CD4-positive, alpha-beta T cell treated with Interferon gamma for 1 hour (primary cell): Measurements from ENCODE around the gene ATG5.
"Not testable (repeated sequence)": the region's sequence is repeated elsewhere in the genome, so short reads cannot be mapped to it uniquely, and the experiment has no call there.

Experiments used
- DNase-seq: peaks from one replicate; pipeline ENCODE4 v3.0.0-alpha.2; 2020

ATG5 gene

GRCh38 chr6:106173124-106173879 is 152.3 kb downstream of the ATG5 start:
- DNase-seq, result no peak

- no peak for DNase-seq
Measured at GRCh38 chr6:106170030-106170791, 155.3 kb downstream of the ATG5 start.

DNA sequence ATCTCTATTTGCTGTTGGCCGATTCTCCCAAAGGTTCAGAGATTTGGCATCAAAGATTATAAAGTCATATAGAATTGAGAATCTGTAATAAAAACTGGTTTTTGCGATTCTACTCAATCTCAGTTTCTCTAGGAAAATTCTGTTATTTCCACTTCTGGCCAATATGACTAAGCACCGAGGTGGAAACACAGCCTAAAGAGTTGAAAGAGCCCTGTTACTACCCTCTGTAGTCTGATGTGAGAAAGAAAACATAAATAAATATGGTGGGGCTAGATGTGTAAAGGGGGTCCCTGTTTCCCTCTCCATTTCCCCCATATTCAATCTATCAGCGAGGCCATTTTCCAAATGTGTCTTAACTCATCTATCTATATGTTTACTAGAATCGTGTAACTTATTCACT is 156.0 kb downstream of the ATG5 start:
- DNase-seq, result no peak

- no peak for DNase-seq
Measured at GRCh38 chr6:106168097-106168888, 157.3 kb downstream of the ATG5 start.

GRCh38 chr6:106167096-106167814 is 158.3 kb downstream of the ATG5 start:
- DNase-seq, result no peak

- DNase-seq, result no peak
Measured at GRCh38 chr6:106165885-106166485, 159.6 kb downstream of the ATG5 start.

DNA sequence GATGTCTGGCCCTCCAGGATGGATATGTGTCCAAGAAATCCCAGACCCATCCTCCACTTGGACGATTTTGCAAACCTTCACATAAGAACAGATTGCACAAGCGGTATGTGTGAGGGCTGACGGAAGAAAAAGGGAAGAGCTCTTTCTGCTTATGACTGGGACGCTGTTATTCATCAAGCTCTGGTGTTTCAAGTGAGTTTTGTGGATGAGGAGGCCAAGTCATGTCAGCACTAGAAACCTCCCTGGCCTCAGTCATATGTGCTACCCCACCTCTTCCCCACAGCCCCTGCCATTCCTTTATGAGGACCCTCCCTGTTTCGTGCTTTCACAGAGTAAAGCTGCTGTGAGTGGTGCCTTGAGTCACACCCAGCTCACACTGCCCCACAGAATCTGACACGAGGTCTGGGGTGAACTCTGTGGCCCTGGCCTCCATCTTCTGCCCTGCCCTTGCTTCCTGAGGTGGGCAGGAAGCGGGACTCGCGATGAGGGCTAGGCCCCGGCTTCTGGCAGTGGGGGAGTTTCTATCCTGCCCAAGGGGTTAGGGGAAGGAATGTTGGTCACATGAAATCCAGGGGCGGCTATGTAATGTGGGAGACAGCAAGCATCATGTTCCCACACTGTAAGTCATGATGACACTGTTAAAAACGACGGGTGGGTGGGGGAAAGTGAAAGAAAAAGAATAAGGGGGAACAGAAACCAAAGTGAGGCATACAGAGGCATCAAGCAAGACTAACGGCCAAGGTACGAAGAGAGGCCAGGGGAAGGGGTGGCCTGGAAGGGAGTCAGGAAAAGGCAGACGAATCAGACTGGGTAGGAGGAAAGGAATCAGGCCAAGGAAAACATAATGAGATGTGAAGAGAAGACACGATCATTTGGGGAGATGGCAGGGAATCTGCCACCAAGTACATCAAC is 161.3 kb downstream of the ATG5 start:
- peak; percentile 52 for DNase-seq

- peak; percentile 57 for DNase-seq
Measured at GRCh38 chr6:106163446-106163965, 162.1 kb downstream of the ATG5 start.

GRCh38 chr6:106162921-106163320 is 162.6 kb downstream of the ATG5 start:
- no peak for DNase-seq

GRCh38 chr6:106161893-106162292 is 163.7 kb downstream of the ATG5 start:
- DNase-seq, result no peak

DNA sequence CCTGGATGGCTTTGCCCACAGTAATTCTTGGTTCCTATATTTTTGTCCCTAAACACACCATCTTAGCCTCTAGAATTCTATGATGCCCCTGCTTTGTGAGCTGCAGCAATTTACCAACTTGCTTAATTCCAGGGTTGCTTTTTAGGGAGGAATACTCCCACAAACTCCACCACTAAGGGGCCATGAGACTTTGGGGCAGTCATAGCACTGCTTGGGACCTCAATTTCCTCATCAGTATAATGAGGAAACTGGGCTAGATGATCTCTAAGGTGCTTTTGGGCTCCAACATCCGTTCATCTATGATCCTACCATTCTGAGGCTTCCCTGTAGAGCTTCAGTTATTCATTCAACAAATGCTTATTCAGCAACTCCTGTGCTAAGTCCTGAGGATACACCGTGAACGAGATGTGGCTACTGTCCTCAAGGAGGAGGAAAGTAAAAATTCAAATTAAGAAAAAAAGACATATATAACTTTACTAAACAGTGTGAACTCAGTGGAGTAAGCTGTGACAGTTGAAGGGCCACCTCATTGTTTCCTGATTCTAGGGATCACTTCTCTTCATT is 164.2 kb downstream of the ATG5 start:
- DNase-seq, result no peak

DNA sequence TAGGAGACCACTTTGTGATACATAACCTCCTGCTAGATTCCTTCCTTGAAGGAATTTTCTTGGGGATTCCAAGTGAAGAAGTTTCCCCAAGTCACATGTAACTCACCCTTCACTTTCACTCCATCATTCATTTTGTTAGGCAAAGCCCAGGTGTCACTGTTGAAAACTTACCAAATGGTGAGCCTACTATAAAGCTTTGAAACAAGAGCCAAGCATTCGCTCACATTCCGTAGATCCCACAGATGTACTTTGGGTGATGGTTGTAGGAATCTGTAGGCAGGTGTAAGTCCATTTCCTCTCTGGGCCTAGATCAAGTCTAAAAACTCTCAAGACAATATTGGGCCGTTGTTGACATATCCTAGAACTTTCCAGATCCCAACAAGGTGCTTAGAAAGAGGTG is 165.4 kb downstream of the ATG5 start:
- DNase-seq, result no peak

- no peak for DNase-seq
Measured at GRCh38 chr6:106159531-106159940, 166.0 kb downstream of the ATG5 start.

DNA sequence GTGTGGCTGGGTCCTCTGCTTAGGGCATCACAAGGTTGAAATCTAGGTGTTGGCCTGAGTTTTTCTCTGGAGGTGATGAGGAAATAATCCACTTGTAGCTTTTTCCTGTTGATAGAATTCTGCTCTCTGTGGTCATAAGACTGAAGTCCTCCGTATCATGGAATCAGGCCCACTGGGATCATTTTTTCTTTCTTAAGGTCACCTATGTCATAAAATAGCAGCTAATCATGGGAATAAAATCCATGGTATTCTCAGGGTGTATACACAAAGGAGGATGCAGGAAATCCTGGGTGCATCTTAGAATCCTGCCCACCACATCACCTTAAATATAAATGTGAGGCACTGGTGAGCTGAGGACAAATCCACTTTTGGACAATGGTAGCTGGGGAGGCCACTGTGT is 166.7 kb downstream of the ATG5 start:
- DNase-seq, result no peak

GRCh38 chr6:106156863-106157262 is 168.7 kb downstream of the ATG5 start:
- DNase-seq, result no peak

- no peak for DNase-seq
Measured at GRCh38 chr6:106156413-106156812, 169.1 kb downstream of the ATG5 start.

- no peak for DNase-seq
Measured at GRCh38 chr6:106155219-106155830, 170.2 kb downstream of the ATG5 start.

- DNase-seq, result no peak
Measured at GRCh38 chr6:106154326-106154725, 171.2 kb downstream of the ATG5 start.

GRCh38 chr6:106152952-106153351 is 172.6 kb downstream of the ATG5 start:
- no peak for DNase-seq

DNA sequence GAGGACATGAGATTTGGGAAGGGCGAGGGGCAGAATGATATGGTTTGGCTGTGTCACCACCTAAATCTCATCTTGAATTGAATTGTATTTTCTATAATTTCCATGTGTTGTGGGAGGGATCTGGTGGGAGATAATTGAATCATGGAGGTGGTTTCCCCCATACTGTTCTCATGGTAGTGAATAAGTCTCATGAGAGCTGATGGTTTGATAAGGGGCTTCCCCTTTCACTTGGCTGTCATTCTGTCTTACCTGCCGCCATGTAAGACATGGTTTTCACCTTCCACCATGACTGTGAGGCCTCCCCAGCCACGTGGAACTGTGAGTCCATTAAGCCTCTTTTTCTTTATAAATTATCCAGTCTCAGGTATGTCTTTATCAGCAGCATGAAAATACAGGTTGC is 173.1 kb downstream of the ATG5 start:
- not testable (repeated sequence) for DNase-seq
